GM18873 (cell line): Measurements from ENCODE around the gene STAT6.

Experiments used
- ATAC-seq: cut with Tn5 transposase; IDR thresholded peaks from one replicate; pipeline ENCODE4 v1.9.1; 2021; ENCODE audit warnings: mild to moderate bottlenecking, moderate library complexity, moderate number of reproducible peaks; ENCODE audit not compliant: unreplicated experiment, low FRiP score

Gene STAT6

DNA sequence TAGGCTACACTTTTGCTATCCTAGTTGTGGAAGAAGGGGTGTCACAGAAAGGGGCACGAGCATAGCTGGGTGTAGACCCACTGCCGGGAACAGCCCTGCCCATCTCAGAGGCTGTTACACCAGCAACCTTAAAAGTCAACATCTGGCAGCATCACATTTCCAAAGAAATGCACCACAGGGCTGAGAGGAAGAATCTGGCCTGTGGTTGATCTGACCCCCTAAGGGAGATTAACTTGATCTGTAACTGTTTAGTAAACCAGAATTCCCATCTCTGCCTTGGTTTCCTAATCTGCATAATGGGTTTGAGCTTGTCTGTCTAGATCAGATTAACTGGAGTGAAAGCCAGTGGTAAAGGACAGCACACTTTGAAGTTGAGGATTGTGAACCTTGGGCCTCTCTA is 34.9 kb upstream of the STAT6 start:
- ATAC-seq: no peak

DNA sequence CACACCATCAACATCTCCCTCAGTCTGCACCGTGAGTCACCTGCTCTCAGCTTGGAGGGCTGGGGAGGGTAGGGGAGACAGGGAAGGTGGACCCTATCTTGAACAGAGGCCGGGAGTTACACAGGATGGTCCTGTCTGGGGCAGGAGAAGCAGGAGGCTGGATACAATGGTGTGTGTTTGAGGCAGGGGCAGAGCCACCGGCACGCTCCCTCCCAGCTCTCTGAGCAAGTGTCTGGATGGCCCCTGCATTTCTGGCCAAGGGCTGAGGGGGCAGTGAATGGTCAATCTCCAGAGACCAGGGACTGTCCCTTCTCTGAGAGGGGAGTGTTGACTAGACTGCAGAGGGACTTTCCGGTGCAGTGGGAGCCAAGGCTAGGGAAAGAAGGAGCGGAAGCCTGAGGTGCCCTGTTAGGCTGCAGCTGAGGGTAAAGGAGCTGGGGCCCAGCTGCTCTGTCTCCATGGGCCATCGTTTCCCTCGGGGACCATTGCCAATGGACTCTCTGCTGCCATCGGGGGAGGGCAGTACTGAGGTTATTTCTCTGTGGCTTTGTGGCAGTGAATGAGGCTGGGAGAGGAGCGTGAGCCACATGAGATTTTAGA is 34.4 kb upstream of the STAT6 start:
- ATAC-seq: no peak

DNA sequence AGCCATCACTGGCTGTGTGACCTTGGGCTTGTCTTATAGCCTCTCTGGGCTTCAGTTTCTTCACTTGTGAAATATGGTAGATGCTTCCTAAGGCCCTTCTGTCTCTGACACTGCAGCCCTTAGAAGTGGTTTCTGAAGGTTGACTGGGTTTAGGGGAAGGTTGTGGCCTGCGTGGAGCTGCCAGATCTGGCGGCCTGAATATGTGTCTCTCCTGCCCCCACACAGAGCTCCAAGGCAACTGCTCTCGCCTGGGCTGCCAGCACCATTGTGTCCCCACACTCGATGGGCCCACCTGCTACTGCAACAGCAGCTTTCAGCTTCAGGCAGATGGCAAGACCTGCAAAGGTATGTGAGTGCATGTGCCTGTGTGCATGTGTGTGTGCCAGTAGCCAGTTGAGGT is 32.3 kb upstream of the STAT6 start:
- no peak for ATAC-seq

DNA sequence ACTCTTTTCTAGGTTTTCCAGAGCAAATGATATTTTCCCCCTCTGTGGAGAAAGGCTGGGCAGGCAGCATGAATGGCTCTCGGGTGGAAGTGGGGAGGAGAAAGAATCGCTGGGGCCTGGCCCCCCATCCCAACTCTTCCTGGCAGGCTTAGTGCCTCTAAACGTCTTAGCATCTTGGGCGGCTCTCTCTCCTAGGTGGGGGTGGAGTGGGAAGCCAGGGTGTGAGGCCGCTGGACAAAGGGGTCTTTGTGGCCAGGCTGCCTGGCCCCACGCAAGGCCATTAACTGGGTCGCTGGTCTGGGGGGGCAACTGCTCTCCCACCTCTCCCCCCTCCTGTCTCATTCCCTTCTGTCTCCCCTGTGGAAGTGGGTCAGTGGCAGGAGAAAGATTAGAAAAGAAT is 31.6 kb upstream of the STAT6 start:
- no peak for ATAC-seq

DNA sequence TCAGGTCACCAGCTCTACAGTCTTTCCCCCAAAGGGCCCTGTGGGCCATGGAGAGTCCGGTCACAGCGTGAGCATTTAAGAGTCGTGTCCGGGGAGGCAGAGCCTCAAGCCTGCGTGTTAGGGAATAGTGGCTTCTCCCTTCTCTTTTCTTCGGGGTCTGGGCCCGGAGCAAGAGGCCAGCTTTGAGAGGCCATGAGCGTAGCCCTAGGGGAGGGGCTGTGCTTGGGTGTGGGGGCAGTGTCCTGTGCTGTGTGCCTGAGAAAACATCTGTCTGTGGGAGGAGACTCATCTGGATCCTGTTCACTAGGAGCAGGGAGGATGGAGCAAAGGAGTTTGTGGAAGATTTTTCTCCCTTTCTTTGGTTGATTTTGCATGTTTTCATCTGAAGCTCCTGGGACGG is 31.0 kb upstream of the STAT6 start:
- ATAC-seq: no peak

DNA sequence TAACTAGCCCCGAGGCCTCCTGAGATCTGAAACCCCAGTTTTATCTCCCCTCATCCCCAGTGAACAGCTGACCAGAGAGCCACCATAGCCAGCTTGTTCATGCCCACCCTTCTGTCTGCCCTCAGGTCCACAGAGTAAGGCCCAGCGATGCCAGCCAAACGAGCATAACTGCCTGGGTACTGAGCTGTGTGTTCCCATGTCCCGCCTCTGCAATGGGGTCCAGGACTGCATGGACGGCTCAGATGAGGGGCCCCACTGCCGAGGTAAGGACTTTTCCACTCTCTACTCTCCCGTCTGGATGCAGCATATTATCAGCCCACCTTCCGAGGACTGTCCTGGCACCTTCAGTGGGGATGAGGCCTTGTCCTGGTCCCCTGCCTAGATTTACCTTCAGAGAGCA is 30.1 kb upstream of the STAT6 start:
- ATAC-seq: no peak

DNA sequence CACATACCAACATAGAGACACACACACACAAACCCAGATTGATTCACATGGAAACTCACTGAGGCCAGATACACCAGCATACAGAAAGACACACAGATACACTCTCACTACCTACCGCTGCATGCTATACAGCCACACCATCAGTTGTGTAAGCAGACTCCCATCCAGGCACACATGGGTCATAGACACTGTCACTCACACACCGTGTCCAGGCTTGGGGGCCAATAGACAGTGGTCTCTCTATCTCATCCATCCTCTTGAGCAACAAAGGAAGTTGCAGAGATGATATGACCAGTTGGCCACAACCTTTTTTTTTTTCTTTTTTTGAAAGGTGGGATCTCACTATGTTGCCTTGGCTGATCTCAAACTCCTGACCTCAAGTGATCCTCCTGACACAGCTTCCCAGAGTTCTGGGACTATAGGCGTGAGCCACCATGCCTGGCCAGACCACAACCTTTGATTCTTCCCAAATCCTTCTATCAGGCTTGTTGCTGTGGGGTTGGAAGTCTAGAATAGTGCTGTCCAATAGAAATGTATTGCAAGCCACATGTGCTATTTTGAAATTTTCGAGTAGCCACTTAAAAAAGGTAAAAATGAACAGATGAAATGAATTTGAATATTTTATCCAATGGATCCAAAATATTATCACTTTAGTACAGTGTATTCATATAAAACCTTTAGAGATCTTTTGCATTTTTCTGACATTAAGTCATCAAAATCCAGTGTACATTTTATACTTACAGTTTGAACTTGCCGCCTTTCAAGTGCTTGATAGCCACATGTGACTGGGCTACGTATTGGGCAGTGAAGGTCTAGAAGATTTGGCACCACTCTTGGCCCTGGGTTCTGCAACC is 28.9 kb upstream of the STAT6 start:
- ATAC-seq: no peak

DNA sequence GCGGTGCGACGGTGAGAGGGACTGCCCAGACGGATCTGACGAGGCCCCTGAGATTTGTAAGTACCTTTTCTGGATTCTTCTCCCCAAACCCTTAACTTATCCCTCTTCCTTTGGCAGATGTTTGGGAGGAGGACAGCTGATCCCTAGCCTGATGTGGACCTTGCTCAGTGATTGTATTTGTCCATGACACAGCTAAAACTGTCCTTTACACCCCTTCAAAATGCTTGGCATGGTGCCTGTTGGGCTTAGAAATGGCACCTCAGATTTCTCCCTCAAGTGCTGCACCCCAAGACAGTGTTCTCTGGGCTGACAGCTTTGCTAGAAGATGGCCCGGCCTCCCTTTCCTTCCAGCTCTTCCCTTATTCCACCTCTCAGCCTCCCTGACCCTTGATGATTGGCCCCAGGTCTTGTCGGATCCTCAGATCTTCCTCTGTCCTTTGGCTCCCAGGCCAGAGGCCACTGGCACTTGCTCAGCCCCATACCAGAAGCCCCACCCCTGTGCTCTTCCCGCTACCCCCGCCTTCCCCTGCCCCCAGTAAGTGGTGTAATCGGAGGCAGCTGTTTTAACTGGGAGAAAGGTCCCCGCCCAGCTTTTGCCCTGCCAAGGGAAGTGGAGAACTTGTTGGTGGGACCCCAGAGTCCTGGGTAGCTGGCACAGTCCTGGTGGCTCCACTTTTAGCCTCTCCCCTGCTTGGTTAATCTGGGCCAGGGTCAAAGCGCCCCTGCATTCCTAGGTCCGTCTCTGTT is 27.5 kb upstream of the STAT6 start:
- no peak for ATAC-seq

DNA sequence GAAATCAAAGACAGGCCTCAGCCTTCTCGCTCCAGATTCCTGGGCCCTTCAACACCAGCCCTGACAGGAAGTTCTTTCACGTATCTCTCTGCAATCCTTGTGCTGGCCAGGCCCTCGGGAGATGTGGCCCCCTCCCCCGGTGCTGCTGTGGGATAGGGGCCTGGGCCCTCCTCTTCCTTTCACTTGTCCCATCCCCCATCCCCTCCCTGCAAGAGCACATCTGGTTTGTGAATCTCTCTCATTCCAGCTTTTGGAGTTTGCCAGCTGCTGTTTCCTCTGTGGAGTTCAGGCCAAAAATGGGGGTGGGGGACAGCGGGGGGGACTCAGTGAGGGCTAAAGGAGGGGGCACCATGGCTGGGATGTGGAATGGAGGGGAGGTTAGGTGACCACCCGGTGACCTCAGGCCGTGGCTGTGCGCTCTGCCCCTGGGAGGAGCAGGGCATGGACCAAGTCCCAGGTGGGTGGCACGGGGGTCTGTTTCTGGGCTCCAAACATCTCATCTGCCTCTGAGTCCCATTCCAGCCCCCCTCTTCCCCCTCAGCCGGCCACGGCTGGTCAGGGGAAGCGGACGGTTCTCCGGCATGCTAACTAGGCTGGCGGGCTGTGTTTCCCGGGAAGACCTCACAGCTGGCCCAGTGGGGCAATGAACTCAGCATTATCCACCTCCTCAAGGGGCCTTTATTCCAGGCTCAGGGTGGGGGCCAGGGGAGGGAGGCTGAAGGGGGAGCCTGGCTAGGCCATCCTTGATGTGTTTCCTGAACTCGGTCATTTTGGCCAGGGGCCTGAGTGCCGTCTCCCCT is 24.6 kb upstream of the STAT6 start:
- no peak for ATAC-seq

DNA sequence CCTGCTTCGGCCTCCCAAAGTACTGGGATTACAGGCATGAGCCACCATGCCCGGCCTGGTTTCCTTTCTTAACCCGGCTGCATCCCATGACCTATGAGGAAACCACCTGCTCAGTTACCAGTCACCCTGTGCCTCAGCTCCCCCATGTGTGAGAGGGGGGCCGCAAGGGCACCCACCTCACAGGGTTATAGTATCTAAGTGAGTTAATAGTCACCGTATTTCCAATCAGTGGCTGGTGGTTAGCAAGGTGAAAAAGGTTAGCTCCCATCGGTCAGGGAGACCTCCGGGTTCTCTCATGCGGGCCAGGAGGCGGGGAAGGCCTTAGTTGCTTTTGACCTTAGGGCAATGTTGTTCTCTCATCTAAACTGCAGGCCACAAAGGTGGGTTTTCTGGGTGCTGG is 23.8 kb upstream of the STAT6 start:
- no peak for ATAC-seq

DNA sequence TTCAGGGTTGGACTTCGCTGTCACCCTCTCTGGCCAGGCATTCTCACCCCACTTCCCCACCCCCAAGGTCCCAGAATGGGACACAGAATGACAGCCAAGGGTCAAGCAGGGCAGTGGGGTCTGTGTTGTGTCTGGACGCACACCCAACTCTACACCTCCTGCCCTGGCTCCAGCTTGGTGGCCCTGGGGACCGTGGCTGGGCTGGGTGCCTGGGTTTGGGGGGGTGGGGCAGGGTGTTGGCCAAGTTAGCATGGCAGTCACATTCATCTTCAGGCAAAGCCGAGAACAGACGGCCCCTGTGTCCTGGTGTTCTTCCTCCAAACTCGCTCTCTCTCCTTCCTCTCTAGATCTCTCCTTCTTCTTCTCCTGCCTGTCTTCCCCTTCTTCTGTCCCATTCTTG is 22.8 kb upstream of the STAT6 start:
- ATAC-seq: no peak

DNA sequence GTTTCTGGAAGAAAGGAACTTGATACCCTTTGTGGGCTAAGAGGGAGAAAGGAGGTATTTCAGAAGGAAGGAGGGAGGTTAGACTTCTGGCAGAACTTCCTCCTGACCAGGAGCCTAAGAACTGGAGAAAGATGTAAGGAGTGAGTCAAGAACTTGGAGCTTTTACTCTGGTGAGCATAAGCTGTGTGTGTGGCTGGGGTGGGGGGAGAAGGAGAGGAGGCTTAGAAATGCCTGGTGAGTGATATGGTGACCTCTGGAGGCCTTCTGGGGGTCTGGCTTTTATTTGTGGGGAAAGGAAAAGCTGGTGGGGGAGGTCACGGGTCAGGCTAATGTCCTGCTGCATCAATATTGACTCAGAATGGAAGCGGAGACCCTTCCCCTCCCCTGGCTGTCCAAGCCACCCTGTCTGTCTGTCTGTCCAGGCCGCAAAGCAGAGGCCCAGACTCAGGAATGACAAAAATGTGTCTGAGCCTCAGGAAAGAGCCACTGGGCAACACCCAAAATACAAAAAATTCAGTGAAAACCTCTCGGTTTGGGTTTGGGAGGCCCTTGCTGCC is 21.9 kb upstream of the STAT6 start:
- no peak for ATAC-seq

DNA sequence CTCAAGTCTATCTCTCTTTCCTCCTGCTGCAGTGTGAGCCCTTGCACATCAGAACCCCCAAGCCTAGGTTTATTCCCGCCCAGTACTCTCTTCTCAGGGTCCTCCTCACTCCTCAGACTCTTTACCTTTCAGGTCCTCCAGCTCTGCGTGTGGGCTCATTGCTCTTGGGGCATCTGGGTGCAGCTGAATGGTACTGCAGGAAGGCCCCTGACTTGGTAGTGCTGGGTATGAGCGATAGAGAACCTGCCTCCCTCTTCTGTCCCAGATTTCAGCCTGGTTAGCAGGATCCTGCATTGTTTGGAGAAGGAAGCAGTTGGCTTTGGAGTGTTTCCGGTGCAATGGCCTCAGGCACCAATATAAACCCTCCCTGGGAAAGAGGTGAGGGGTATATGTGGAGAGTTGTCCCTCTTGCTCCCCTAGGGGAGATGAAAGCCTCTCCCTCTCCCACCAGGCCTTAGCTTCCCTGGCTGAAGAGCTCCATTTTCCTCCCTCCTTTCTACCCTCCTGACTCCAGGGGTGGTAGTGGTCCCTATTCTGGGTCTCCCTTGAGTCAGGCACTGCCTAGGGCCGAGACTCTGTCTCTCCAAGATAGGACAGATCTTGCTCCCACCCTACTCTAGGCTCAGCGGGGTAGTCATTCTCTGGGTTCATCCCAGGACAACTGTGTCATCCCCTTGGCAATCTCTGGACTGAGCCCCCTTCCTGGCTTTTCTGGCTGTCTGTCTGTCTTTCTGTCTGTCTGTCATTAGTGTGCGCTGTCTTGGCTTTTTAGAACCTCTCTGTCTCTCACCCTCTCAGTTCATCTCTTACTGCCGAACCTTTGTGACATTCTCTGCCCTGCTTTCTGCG is 21.0 kb upstream of the STAT6 start:
- ATAC-seq: no peak

DNA sequence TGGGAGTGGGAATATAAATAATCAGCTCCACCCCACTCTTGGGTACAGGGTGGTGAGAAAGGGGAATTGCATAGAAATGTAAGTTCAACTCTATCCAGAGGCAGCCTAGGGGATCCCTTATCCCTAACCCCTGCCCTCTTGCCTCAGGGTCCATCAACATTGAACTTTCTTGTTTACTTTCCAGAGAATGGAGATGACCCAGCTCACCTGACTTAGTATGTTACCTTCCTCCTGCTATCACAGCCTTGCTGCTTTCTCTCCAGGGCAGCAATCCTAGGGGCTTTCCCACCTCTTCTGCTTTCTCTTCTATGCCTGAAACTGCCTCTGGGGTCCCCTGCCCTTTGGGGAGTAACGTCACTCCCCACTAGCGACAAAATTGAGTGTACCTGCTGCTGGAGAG is 19.8 kb upstream of the STAT6 start:
- no peak for ATAC-seq

DNA sequence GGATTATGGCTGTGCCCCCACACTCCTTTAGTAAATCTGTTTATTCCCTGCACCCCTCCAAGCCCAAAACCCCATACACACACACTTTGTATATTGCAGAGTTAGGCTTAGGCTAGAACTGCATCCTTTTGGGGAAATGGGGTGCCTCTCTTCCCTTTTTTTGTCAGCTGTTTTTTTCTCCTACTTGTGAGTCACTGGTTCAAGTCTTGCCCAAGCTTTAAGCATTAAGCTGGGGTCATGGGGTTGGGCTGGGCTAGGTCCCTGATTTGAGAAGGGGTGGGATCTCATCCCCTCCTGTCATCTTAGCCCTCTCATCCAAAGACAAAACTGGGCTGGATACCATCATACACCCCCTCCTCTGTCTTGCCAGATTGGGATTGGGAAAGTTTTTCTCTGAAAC is 18.7 kb upstream of the STAT6 start:
- no peak for ATAC-seq

DNA sequence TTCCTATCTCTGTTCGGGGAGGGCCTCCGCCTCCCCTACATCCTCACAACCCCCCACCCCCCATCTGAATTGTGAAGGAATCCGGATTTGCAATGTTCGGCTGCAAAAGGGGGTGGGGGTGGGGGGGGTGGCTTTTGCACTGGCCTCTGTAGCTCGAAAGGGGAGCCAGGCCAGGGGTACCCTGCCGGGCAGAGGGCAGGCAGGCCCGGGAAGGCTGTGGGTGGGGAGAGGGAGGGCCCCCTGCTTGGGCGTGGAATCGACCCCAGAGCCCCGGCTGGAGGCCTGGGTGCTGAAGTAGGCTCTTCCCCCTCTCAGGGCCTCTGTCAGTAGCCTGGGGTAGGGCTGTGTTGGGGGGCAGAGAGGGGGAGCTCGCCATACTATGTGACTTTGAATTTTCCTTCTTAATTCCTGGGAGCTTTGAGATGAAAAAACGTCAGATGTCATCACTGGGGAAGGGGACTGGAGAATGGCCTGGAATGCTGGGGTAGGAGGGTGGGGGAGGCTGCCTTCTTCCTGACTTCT is 18.2 kb upstream of the STAT6 start:
- ATAC-seq: no peak

DNA sequence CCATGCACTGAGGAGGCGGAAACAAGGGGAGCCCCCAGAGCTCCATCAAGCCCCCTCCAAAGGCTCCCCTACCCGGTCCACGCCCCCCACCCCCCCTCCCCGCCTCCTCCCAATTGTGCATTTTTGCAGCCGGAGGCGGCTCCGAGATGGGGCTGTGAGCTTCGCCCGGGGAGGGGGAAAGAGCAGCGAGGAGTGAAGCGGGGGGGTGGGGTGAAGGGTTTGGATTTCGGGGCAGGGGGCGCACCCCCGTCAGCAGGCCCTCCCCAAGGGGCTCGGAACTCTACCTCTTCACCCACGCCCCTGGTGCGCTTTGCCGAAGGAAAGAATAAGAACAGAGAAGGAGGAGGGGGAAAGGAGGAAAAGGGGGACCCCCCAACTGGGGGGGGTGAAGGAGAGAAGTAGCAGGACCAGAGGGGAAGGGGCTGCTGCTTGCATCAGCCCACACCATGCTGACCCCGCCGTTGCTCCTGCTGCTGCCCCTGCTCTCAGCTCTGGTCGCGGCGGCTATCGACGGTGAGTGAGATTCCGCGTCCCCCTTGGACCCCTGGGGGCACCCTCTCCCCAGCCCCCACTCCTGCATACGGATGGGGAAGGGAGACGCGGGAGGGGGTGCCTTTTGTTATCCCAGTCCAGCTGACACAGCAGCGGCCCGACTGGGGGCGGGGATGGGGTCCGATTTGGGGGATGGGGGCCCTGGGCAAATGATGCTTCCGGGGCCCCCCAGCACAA is 17.5 kb upstream of the STAT6 start:
- no peak for ATAC-seq

DNA sequence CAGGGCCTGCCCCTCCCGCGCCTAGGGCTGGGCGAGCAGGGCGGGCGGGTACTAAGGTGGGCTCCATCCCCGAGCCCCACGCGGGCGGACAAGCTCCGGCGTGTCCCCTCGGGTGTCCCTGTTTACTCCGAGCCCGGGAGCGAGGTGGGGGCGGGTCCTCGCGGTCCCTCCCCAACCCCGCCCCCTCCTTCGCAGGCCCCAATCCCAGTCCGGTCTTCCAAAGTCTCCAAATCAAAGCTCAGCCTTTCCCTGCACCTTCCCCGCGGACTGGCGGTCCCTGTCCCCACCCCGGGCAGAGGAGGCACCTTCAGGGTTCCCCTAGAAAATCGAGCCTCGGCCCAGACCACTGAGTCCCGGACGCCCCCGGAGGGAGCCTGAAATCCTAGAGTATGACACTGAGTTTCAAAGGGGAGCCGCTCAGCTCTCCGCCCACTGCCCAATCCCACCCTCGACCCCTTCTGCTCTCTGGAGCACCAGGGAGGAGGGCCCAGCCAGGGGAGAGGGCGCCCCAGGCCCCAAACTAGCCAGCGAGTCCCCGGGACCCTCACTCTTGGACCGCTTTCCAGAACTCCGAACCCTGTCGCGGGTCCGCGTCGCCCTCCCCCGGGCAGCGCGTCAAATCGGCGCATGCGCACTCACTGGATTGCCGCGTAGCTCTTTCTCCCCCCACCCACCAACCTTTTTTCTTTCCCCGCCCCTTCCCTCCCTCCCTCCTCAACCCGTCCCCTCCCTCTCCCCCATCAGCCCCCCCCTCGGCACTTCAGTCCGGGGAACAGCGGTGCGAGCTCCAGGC is 16.8 kb upstream of the STAT6 start, which contains the start of gene LRP1:
LRP1 (plus strand) TSS at position 758 of the 793 bp plus-strand sequence. CDS start 482 bp downstream, outside the sequence.
- no peak for ATAC-seq
